GM12878 (cell line): ENCODE data around the gene ZNF418. TPM values are rescaled to one million over a fixed set of nuclear protein-coding genes. Genes with fewer than 3 reads are reported as not detected.

Source experiments
- BACH1 ChIP-seq: fragments of 450-650 bp; IDR thresholded peaks from 2 replicates; pipeline ENCODE4 v1.6.1; 2017; ENCODE audit warnings: mild to moderate bottlenecking, borderline replicate concordance
- BCL11A ChIP-seq: IDR thresholded peaks from 2 replicates; pipeline ENCODE4 v1.6.1; 2011; ENCODE audit warnings: low read depth, low read length
- BHLHE40 ChIP-seq, 2 experiments: fragments of 450-650 bp in 1 of 2; IDR thresholded peaks; 2 replicates each; pipeline ENCODE4 v1.6.1; 2011 to 2017; ENCODE audit warnings: low read depth in 2 of 2, borderline replicate concordance in 1 of 2, improper control_type of control experiment in 1 of 2, low read length in 1 of 2, mild to moderate bottlenecking in 1 of 2
- CEBPZ ChIP-seq: fragments of 150-350 bp; IDR thresholded peaks from 2 replicates; pipeline ENCODE4 v1.6.1; 2016; ENCODE audit warnings: low read depth, low read length
- CHD4 ChIP-seq: fragments of 200-600 bp; sonication (generic); IDR thresholded peaks from 2 replicates; pipeline ENCODE4 v1.6.1; 2016; ENCODE audit warnings: mild to moderate bottlenecking
- DPF2 ChIP-seq: fragments of 450-650 bp; IDR thresholded peaks from 2 replicates; pipeline ENCODE4 v1.6.1; 2017; ENCODE audit warnings: mild to moderate bottlenecking
- EED ChIP-seq: sonication (generic); IDR thresholded peaks from 2 replicates; pipeline ENCODE4 v1.6.1; 2016; ENCODE audit warnings: antibody characterized with exemption, low read depth
- EP300 ChIP-seq, 2 experiments: fragments of 150-350 bp in 1 of 2; IDR thresholded peaks; 2 replicates each; pipeline ENCODE4 v1.6.1; 2011 to 2012; ENCODE audit warnings: low read depth in 2 of 2, low read length in 2 of 2, borderline replicate concordance in 1 of 2, improper control_type of control experiment in 1 of 2, inconsistent platforms in 1 of 2; ENCODE audit not compliant: control insufficient read depth in 1 of 2
- FOXM1 ChIP-seq: IDR thresholded peaks from 2 replicates; pipeline ENCODE4 v1.6.1; 2012; ENCODE audit warnings: low read depth, mild to moderate bottlenecking, inconsistent platforms, low read length, moderate library complexity
- HDAC2 ChIP-seq: fragments of 200-600 bp; sonication (generic); IDR thresholded peaks from 2 replicates; pipeline ENCODE4 v1.6.1; 2017
- IKZF1 ChIP-seq: fragments of 450-650 bp; conservative IDR thresholded peaks from 2 replicates; pipeline ENCODE4 v1.6.1; 2017; ENCODE audit warnings: antibody characterized with exemption, mild to moderate bottlenecking
- MYC ChIP-seq: IDR thresholded peaks from 2 replicates; pipeline ENCODE4 v1.6.1; 2011; ENCODE audit warnings: mild to moderate bottlenecking, low read length, moderate library complexity, inconsistent platforms; ENCODE audit not compliant: insufficient read depth, insufficient replicate concordance, insufficient read length, severe bottlenecking
- NFIC ChIP-seq: IDR thresholded peaks from 2 replicates; pipeline ENCODE4 v1.6.1; 2012; ENCODE audit warnings: low read depth, mild to moderate bottlenecking, inconsistent platforms, low read length, moderate library complexity
- NFYA ChIP-seq: IDR thresholded peaks from 2 replicates; pipeline ENCODE4 v1.6.1; 2011; ENCODE audit warnings: low read depth, mild to moderate bottlenecking, low read length, improper control_type of control experiment, borderline replicate concordance
- PAX5 ChIP-seq: IDR thresholded peaks from 2 replicates; pipeline ENCODE4 v1.6.1; 2011; ENCODE audit warnings: low read depth, low read length, borderline replicate concordance
- SMARCA5 ChIP-seq: fragments of 450-650 bp; IDR thresholded peaks from 2 replicates; pipeline ENCODE4 v1.6.1; 2017; ENCODE audit warnings: mild to moderate bottlenecking
- STAT3 ChIP-seq: IDR thresholded peaks from 2 replicates; pipeline ENCODE4 v1.6.1; 2011; ENCODE audit warnings: low read depth, low read length, improper control_type of control experiment
- TCF7 ChIP-seq: IDR thresholded peaks from 2 replicates; pipeline ENCODE4 v1.6.1; 2014; ENCODE audit warnings: antibody characterized with exemption, borderline replicate concordance
- ZNF207 ChIP-seq: fragments of 450-650 bp; IDR thresholded peaks from 2 replicates; pipeline ENCODE4 v1.6.1; 2014; ENCODE audit warnings: antibody characterized with exemption, mild to moderate bottlenecking, borderline replicate concordance
- ZNF687 ChIP-seq: fragments of 450-650 bp; IDR thresholded peaks from 2 replicates; pipeline ENCODE4 v1.6.1; 2017; ENCODE audit warnings: mild to moderate bottlenecking, moderate library complexity
- polyA plus RNA-seq, 11 experiments: library from polyadenylated mRNA; depleted of rRNA in 4 of 11; unstranded in 6 of 11; stranded (reverse) in 5 of 11; fragments of >200 nt; fragmentation: Nextera tagmentation in 4 of 11; fragmentation: Illumina TruSeq in 1 of 11; extraction: Ambion mirVana in 4 of 11; extraction: Trizol in 1 of 11; gene quantifications; 1 replicate in 1 of 11; 2 replicates in 10 of 11; pipeline versions ENCODE4 v1.2.1 to v1.2.3, GENCODE V29; 2011 to 2016; ENCODE audit warnings: inconsistent platforms in 2 of 11, missing spikeins in 2 of 11, low read depth in 1 of 11
- total RNA-seq, 4 experiments: library from RNA; depleted of rRNA in 3 of 4; stranded (reverse); fragments of >200 nt in 3 of 4; fragmentation: Illumina TruSeq in 1 of 4; extraction: Trizol in 1 of 4; gene quantifications; 2 replicates each; pipeline versions ENCODE4 v1.2.1 to v1.2.3, GENCODE V29; 2013 to 2021
- TF ChIP-seq, protein P1 (sequence below): IDR thresholded peaks from 2 replicates; pipeline ENCODE4 v1.6.1; 2011; ENCODE audit warnings: borderline replicate concordance, low read depth, mild to moderate bottlenecking, moderate library complexity, low read length; ENCODE audit not compliant: insufficient read depth, poor library complexity, severe bottlenecking

ZNF418 gene
- total and polyA plus RNA-seq, 10 of the 15 experiments (the other 5 are each of a cell fraction or from before 2014, with no cell fraction given): 0.20 to 1.3 (median 0.59) TPM; not detected in 1

- peak; percentile 67 for TF ChIP-seq MYC
- TF ChIP-seq NFYA: no peak
- TF ChIP-seq, protein P1, sequence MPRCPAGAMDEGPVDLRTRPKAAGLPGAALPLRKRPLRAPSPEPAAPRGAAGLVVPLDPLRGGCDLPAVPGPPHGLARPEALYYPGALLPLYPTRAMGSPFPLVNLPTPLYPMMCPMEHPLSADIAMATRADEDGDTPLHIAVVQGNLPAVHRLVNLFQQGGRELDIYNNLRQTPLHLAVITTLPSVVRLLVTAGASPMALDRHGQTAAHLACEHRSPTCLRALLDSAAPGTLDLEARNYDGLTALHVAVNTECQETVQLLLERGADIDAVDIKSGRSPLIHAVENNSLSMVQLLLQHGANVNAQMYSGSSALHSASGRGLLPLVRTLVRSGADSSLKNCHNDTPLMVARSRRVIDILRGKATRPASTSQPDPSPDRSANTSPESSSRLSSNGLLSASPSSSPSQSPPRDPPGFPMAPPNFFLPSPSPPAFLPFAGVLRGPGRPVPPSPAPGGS: no peak
- peak; percentile 79 for TF ChIP-seq IKZF1
- TF ChIP-seq NFIC: no peak
- no peak for TF ChIP-seq HDAC2
- peak; percentile 49; the same call in 1 of the 2 replicates for TF ChIP-seq ZNF207
- no peak for TF ChIP-seq EED
- TF ChIP-seq CEBPZ: no peak
- TF ChIP-seq EP300 (IDR thresholded peaks at IDR 0.05; ENCODE audit: borderline replicate concordance in 1 of 2, control insufficient read depth in 1 of 2, low read depth in 2 of 2, low read length in 2 of 2): no peak; a peak in 1 of 4 replicates
- 0 out of 2 replicates have a peak, but pooled peaks have one; percentile 44 for TF ChIP-seq ZNF687
- 0 out of 2 replicates have a peak, but pooled peaks have one; percentile 4 for TF ChIP-seq DPF2
- TF ChIP-seq TCF7: no peak
- no peak for TF ChIP-seq BCL11A
- TF ChIP-seq CHD4: no peak
- TF ChIP-seq BHLHE40 (IDR thresholded peaks at IDR 0.05; ENCODE audit: borderline replicate concordance in 1 of 2, low read depth in 2 of 2, low read length in 1 of 2): peak; percentile 96
- peak; percentile 61; the same call in 1 of the 2 replicates for TF ChIP-seq SMARCA5
- no peak for TF ChIP-seq BACH1
- no peak for TF ChIP-seq FOXM1
- TF ChIP-seq STAT3: no peak
- TF ChIP-seq PAX5: no peak
Measured at GRCh38 chr19:57888560-57889231, 46.5 kb downstream of the ZNF418 start, which contains the start of gene ZNF814 (continued).
